Liver (tissue), 9 donors: ENCODE data around the gene IRF3. TPM values are rescaled to one million over a fixed set of nuclear protein-coding genes. Genes with fewer than 3 reads are reported as not detected.

Experiments used
- DNase-seq: peaks from one replicate; pipeline ENCODE4 v3.0.0-alpha.2; 2017; ENCODE audit warnings: low spot score
- H3K27ac ChIP-seq, 2 donors: one replicate each; pipeline ENCODE4 v1.7.0; 2013; ENCODE audit warnings: inconsistent platforms in 2 of 2, low read length in 2 of 2, control low read depth in 1 of 2, low read depth in 1 of 2, mild to moderate bottlenecking in 1 of 2
- H3K27me3 ChIP-seq, 4 donors: one replicate each; pipeline versions ENCODE4 v1.6.1 to v1.7.0; 2013; ENCODE audit warnings: low read length in 3 of 4, inconsistent platforms in 1 of 4, mild to moderate bottlenecking in 1 of 4, moderate library complexity in 1 of 4; ENCODE audit not compliant: control insufficient read depth in 4 of 4, insufficient read depth in 4 of 4
- H3K36me3 ChIP-seq, 4 donors: one replicate each; pipeline versions ENCODE4 v1.6.1 to v1.7.0; 2013; ENCODE audit warnings: low read length in 3 of 4, mild to moderate bottlenecking in 3 of 4, low read depth in 1 of 4, moderate library complexity in 1 of 4; ENCODE audit not compliant: control insufficient read depth in 4 of 4, insufficient read depth in 3 of 4
- H3K4me1 ChIP-seq, 4 donors: one replicate each; pipeline versions ENCODE4 v1.6.1 to v1.7.0; 2013; ENCODE audit warnings: low read length in 3 of 4, mild to moderate bottlenecking in 3 of 4, moderate library complexity in 1 of 4; ENCODE audit not compliant: control insufficient read depth in 4 of 4, insufficient read depth in 4 of 4
- H3K4me3 ChIP-seq, 3 donors: one replicate each; pipeline versions ENCODE4 v1.6.1 to v1.7.0; 2013; ENCODE audit warnings: low read length in 3 of 3, control low read depth in 1 of 3, low read depth in 1 of 3, mild to moderate bottlenecking in 1 of 3
- H3K9ac ChIP-seq, 2 donors: one replicate each; pipeline ENCODE4 v1.7.0; 2013; ENCODE audit warnings: low read length in 2 of 2, mild to moderate bottlenecking in 2 of 2, moderate library complexity in 2 of 2, control low read depth in 1 of 2, low read depth in 1 of 2
- H3K9me3 ChIP-seq, 4 donors: one replicate each; pipeline versions ENCODE4 v1.6.1 to v1.7.0; 2013; ENCODE audit warnings: low read length in 3 of 4; ENCODE audit not compliant: control insufficient read depth in 4 of 4
- FOXA2 ChIP-seq: IDR thresholded peaks from 2 replicates; pipeline ENCODE4 v1.6.1; 2016; ENCODE audit warnings: antibody characterized with exemption
- GABPA ChIP-seq, 2 donors: IDR thresholded peaks in 1 of 2; conservative IDR thresholded peaks in 1 of 2; 2 replicates each; pipeline ENCODE4 v1.6.1; 2016; ENCODE audit warnings: antibody characterized with exemption in 2 of 2, mild to moderate bottlenecking in 1 of 2, moderate library complexity in 1 of 2
- HNF4G ChIP-seq: IDR thresholded peaks from 2 replicates; pipeline ENCODE4 v1.6.1; 2016; ENCODE audit warnings: antibody characterized with exemption
- JUND ChIP-seq, 2 donors: IDR thresholded peaks; 2 replicates each; pipeline ENCODE4 v1.6.1; 2016; ENCODE audit warnings: antibody characterized with exemption in 2 of 2
- NR2F2 ChIP-seq: IDR thresholded peaks from 2 replicates; pipeline ENCODE4 v1.6.1; 2016; ENCODE audit warnings: antibody characterized with exemption
- RAD21 ChIP-seq, 2 donors: IDR thresholded peaks; 2 replicates each; pipeline ENCODE4 v1.6.1; 2016; ENCODE audit warnings: antibody characterized with exemption in 2 of 2, mild to moderate bottlenecking in 2 of 2
- SP1 ChIP-seq: IDR thresholded peaks from 2 replicates; pipeline ENCODE4 v1.6.1; 2018; ENCODE audit warnings: antibody characterized with exemption, mild to moderate bottlenecking
- TAF1 ChIP-seq: conservative IDR thresholded peaks from 2 replicates; pipeline ENCODE4 v1.6.1; 2016; ENCODE audit warnings: antibody characterized with exemption, mild to moderate bottlenecking
- YY1 ChIP-seq: IDR thresholded peaks from 2 replicates; pipeline ENCODE4 v1.6.1; 2016; ENCODE audit warnings: antibody characterized with exemption, mild to moderate bottlenecking
- WGBS: extraction: QIAGEN DNeasy Blood & Tissue Kit; methylation state at CpG from one replicate; pipeline ENCODE4 v1.1.7; 2013; 5-methylcytosine and 5-hydroxymethylcytosine counted together
- polyA plus RNA-seq, 2 donors: library from polyadenylated mRNA; stranded (reverse) in 1 of 2; unstranded in 1 of 2; fragments of 200-250 nt in 1 of 2; fragments of >200 nt in 1 of 2; fragmentation: Nextera tagmentation in 1 of 2; extraction: Ambion mirVana in 1 of 2; gene quantifications; one replicate each; pipeline versions ENCODE4 v1.2.1 to v1.2.3, GENCODE V29; 2013 to 2015
- total RNA-seq, 2 donors: library from RNA; depleted of rRNA; stranded (reverse); fragments of >200 nt; gene quantifications; one replicate each; pipeline ENCODE4 v1.2.3, GENCODE V29; 2014
- TF ChIP-seq, protein P1 (sequence below): IDR thresholded peaks from 2 replicates; pipeline ENCODE4 v1.6.1; 2016; ENCODE audit warnings: antibody characterized with exemption
- TF ChIP-seq, protein P2 (sequence below): IDR thresholded peaks from 2 replicates; pipeline ENCODE4 v1.6.1; 2016; ENCODE audit warnings: antibody characterized with exemption, mild to moderate bottlenecking
- TF ChIP-seq, protein P3 (sequence below): IDR thresholded peaks from 2 replicates; pipeline ENCODE4 v1.6.1; 2016; ENCODE audit warnings: antibody characterized with exemption
- donor health status: healthy.
- donor health status: healthy.
- donor health status: healthy.
- donor health status: healthy.
- donor health status: healthy.

The IRF3 gene
- total and polyA plus RNA-seq, 4 donors = 18.2 to 33.6 (median 28.1) TPM

DNA sequence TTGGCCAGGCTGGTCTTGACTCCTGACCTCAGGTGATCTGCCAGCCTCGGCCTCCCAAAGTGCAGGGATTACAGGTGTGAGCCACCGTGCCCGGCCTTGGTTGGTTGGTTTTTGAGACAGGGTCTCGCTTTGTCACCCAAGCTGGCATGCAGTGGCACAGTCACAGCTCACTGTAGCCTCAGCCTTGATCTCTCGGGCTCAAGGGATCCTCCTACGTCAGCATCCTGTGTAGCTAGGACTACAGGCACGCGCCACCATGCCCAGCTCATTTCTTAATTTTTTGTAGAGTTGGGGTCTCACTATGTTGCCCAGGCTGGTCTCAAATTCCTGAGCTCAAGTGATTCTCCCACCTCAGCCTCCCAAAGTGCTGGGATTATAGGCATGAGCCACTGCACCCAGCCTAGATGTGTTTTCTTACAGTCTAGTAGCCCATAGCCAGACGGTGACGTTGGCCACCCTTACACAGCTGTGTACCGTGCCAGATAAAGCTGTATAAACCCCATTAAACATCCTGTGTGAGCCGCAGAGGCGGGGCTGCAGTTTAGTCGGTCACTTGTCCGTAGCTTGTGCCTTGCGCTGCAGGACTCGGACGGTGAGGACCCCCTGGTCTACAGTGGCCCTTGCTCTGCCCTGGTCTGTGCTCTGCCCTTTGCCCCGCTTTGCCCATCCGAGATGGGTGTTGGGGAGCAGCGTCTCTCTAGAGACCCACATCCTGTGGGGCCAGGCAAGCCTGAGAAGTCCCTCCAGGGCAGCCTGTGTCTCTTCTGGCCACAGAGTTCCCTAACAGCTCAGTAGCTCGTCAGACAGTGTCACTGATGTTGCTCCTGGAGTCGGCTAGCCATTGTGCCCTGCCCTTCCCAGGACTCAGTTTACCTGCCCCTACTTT, 9.8 kb downstream of the IRF3 start:
- Histone ChIP-seq H3K27ac (no peak overlapping the region), H3K27me3 (no peaks in the 10 kb centered on the region)
- WGBS = 92% methylated on average over 23 of the region's 23 CpGs

DNA sequence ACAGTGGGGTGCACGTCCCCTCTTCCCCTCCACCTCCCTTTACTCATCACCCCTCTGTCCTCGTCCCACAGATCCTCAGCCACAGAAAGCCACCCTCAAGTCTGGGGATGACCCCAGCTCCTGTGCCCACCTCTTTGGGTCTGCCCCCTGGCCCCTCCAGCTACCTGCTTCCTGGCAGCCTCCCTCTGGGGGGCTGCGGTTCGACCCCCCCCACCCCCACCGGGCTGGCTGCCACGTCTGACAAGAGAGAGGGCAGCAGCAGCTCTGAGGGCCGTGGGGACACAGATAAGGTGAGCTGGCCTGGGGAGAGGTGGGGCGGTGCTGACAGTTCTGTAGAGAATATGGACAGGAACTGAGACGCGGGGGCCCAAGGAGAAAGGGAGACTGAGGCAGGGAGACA, 11.1 kb downstream of the IRF3 start:
- 89% methylated on average over 10 of the region's 10 CpGs for WGBS
- Histone ChIP-seq H3K27me3 (no peaks in the 10 kb centered on the region), H3K4me3 (no peak overlapping the region), H3K9me3 (no peaks in the 10 kb centered on the region), H3K9ac (no peak overlapping the region), H3K36me3 (peaks cover 31 to 82% (median 49%) of the 10 kb centered on the region in 4 donors), H3K27ac (no peak overlapping the region), H3K4me1 (no peaks in the 10 kb centered on the region)
- TF ChIP-seq RAD21 (IDR thresholded peaks at IDR 0.05) = no peak
- TF ChIP-seq, protein P1, sequence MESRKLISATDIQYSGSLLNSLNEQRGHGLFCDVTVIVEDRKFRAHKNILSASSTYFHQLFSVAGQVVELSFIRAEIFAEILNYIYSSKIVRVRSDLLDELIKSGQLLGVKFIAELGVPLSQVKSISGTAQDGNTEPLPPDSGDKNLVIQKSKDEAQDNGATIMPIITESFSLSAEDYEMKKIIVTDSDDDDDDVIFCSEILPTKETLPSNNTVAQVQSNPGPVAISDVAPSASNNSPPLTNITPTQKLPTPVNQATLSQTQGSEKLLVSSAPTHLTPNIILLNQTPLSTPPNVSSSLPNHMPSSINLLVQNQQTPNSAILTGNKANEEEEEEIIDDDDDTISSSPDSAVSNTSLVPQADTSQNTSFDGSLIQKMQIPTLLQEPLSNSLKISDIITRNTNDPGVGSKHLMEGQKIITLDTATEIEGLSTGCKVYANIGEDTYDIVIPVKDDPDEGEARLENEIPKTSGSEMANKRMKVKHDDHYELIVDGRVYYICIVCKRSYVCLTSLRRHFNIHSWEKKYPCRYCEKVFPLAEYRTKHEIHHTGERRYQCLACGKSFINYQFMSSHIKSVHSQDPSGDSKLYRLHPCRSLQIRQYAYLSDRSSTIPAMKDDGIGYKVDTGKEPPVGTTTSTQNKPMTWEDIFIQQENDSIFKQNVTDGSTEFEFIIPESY = no peak
- TF ChIP-seq YY1 = no peak
- no peak for TF ChIP-seq FOXA2
- TF ChIP-seq, protein P2, sequence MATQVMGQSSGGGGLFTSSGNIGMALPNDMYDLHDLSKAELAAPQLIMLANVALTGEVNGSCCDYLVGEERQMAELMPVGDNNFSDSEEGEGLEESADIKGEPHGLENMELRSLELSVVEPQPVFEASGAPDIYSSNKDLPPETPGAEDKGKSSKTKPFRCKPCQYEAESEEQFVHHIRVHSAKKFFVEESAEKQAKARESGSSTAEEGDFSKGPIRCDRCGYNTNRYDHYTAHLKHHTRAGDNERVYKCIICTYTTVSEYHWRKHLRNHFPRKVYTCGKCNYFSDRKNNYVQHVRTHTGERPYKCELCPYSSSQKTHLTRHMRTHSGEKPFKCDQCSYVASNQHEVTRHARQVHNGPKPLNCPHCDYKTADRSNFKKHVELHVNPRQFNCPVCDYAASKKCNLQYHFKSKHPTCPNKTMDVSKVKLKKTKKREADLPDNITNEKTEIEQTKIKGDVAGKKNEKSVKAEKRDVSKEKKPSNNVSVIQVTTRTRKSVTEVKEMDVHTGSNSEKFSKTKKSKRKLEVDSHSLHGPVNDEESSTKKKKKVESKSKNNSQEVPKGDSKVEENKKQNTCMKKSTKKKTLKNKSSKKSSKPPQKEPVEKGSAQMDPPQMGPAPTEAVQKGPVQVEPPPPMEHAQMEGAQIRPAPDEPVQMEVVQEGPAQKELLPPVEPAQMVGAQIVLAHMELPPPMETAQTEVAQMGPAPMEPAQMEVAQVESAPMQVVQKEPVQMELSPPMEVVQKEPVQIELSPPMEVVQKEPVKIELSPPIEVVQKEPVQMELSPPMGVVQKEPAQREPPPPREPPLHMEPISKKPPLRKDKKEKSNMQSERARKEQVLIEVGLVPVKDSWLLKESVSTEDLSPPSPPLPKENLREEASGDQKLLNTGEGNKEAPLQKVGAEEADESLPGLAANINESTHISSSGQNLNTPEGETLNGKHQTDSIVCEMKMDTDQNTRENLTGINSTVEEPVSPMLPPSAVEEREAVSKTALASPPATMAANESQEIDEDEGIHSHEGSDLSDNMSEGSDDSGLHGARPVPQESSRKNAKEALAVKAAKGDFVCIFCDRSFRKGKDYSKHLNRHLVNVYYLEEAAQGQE = no peak
- TF ChIP-seq, protein P3, sequence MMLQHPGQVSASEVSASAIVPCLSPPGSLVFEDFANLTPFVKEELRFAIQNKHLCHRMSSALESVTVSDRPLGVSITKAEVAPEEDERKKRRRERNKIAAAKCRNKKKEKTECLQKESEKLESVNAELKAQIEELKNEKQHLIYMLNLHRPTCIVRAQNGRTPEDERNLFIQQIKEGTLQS = no peak
- no peak for TF ChIP-seq SP1
- no peak for DNase-seq

More for the DNA sequence above, 9.8 kb downstream of the IRF3 start:
- H3K9me3 ChIP-seq = no peaks in the 10 kb centered on the region
- H3K4me1 ChIP-seq = no peaks in the 10 kb centered on the region
- H3K9ac ChIP-seq = no peak overlapping the region
- H3K4me3 ChIP-seq = no peak overlapping the region
- DNase-seq = no peak
- H3K36me3 ChIP-seq = peaks cover 28 to 76% (median 40%) of the 10 kb centered on the region in 4 donors
- TF ChIP-seq JUND (IDR thresholded peaks at IDR 0.05) (no peak), HNF4G (no peak), TAF1 (no peak), NR2F2 (no peak), SP1 (no peak), RAD21 (IDR thresholded peaks at IDR 0.05) (no peak), YY1 (no peak), GABPA (IDR thresholded peaks at IDR 0.05 in 1 of 2, conservative IDR thresholded peaks at IDR 0.05 in 1 of 2) (no peak)
- TF ChIP-seq, protein P3 = no peak
- TF ChIP-seq, protein P1 = no peak
- TF ChIP-seq, protein P2 = no peak
